ENCODE data around the gene GNB1L. TPM values are rescaled to one million over a fixed set of nuclear protein-coding genes. Genes with fewer than 3 reads are reported as not detected.

GNB1L gene
- total RNA-seq, 1 donor, result 4.0 TPM

GRCh38 chr22:19819208-19819910 lies 35.3 kb downstream of the GNB1L start:
- Histone ChIP-seq H3K4me3 (ENCODE audit: insufficient read depth, low read length) (no peak overlapping the region), H3K27ac (ENCODE audit: low read depth, low read length) (no peak overlapping the region), H3K36me3 (ENCODE audit: insufficient read depth, low read length) (no peaks in the 10 kb centered on the region), H3K9me3 (ENCODE audit: low read depth, low read length) (no peaks in the 10 kb centered on the region), H3K27me3 (ENCODE audit: insufficient read depth, low read length) (no peaks in the 10 kb centered on the region), H2AFZ (ENCODE audit: low read length) (no peak overlapping the region), H4K20me1 (ENCODE audit: insufficient read depth, low read length) (no peaks in the 10 kb centered on the region), H3K79me2 (ENCODE audit: insufficient read depth, low read length) (no peaks in the 10 kb centered on the region), H3K4me2 (ENCODE audit: insufficient read depth, low read length) (no peak overlapping the region), H3K4me1 (ENCODE audit: insufficient read depth, low read length) (no peaks in the 10 kb centered on the region)
- peak; percentile 74 for DNase-seq (ENCODE audit: insufficient read length, low spot score, missing footprints)
- no peak for TF ChIP-seq CTCF (IDR thresholded peaks at IDR 0.05; ENCODE audit: extremely low read depth, low read depth, low read length)

GRCh38 chr22:19818324-19819207 lies 36.1 kb downstream of the GNB1L start:
- Histone ChIP-seq H3K9me3 (ENCODE audit: low read depth, low read length) (no peaks in the 10 kb centered on the region), H3K27me3 (ENCODE audit: insufficient read depth, low read length) (no peaks in the 10 kb centered on the region), H3K36me3 (ENCODE audit: insufficient read depth, low read length) (no peaks in the 10 kb centered on the region), H3K27ac (ENCODE audit: low read depth, low read length) (no peak overlapping the region), H3K4me1 (ENCODE audit: insufficient read depth, low read length) (no peaks in the 10 kb centered on the region), H3K4me3 (ENCODE audit: insufficient read depth, low read length) (no peak overlapping the region), H2AFZ (ENCODE audit: low read length) (no peak overlapping the region), H3K79me2 (ENCODE audit: insufficient read depth, low read length) (no peaks in the 10 kb centered on the region), H4K20me1 (ENCODE audit: insufficient read depth, low read length) (no peaks in the 10 kb centered on the region), H3K4me2 (ENCODE audit: insufficient read depth, low read length) (no peak overlapping the region)
- DNase-seq (ENCODE audit: insufficient read length, low spot score, missing footprints), result peak; percentile 78
- TF ChIP-seq CTCF (IDR thresholded peaks at IDR 0.05; ENCODE audit: extremely low read depth, low read depth, low read length), result no peak

GRCh38 chr22:19816372-19817119 lies 38.1 kb downstream of the GNB1L start:
- Histone ChIP-seq H2AFZ (ENCODE audit: low read length) (no peak overlapping the region), H3K36me3 (ENCODE audit: insufficient read depth, low read length) (no peaks in the 10 kb centered on the region), H3K4me3 (ENCODE audit: insufficient read depth, low read length) (no peak overlapping the region), H3K27me3 (ENCODE audit: insufficient read depth, low read length) (no peaks in the 10 kb centered on the region), H3K4me2 (ENCODE audit: insufficient read depth, low read length) (no peak overlapping the region), H3K9me3 (ENCODE audit: low read depth, low read length) (no peaks in the 10 kb centered on the region), H3K27ac (ENCODE audit: low read depth, low read length) (no peak overlapping the region), H4K20me1 (ENCODE audit: insufficient read depth, low read length) (no peaks in the 10 kb centered on the region), H3K79me2 (ENCODE audit: insufficient read depth, low read length) (no peaks in the 10 kb centered on the region), H3K4me1 (ENCODE audit: insufficient read depth, low read length) (no peaks in the 10 kb centered on the region)
- DNase-seq (ENCODE audit: insufficient read length, low spot score, missing footprints), result peak; percentile 69
- TF ChIP-seq CTCF (IDR thresholded peaks at IDR 0.05; ENCODE audit: extremely low read depth, low read depth, low read length), result no peak
